HEK293 (cell line): ENCODE results near the gene STRADA.

Experiments used
- CTCF ChIP-seq: fragments of 450-650 bp; formaldehyde crosslinking; IDR thresholded peaks from 2 replicates; pipeline ENCODE4 v1.5.1; 2016; ENCODE audit warnings: missing biosample characterization, missing genetic modification characterization
- KLF10 ChIP-seq: fragments of 450-650 bp; IDR thresholded peaks from 2 replicates; pipeline ENCODE4 v1.5.1; 2018; ENCODE audit warnings: missing biosample characterization, mild to moderate bottlenecking, missing genetic modification characterization
- PATZ1 ChIP-seq: fragments of 450-650 bp; formaldehyde crosslinking; IDR thresholded peaks from 2 replicates; pipeline ENCODE4 v1.5.1; 2016; ENCODE audit warnings: missing biosample characterization, missing genetic modification characterization
- PRDM1 ChIP-seq: fragments of 450-650 bp; formaldehyde crosslinking; IDR thresholded peaks from 2 replicates; pipeline ENCODE4; 2016; ENCODE audit warnings: missing biosample characterization, missing genetic modification characterization
- PRDM2 ChIP-seq: fragments of 450-650 bp; formaldehyde crosslinking; IDR thresholded peaks from 2 replicates; pipeline ENCODE4 v1.5.1; 2016; ENCODE audit warnings: missing biosample characterization, missing genetic modification characterization, borderline replicate concordance
- YY1 ChIP-seq: fragments of 450-650 bp; formaldehyde crosslinking; IDR thresholded peaks from 2 replicates; pipeline ENCODE4 v1.5.1; 2018; ENCODE audit warnings: missing biosample characterization, missing genetic modification characterization
- ZFP3 ChIP-seq: fragments of 450-650 bp; formaldehyde crosslinking; IDR thresholded peaks from 2 replicates; pipeline ENCODE4 v1.5.1; 2016; ENCODE audit warnings: low read depth, missing biosample characterization, missing genetic modification characterization
- ZNF362 ChIP-seq: fragments of 450-650 bp; formaldehyde crosslinking; IDR thresholded peaks from 2 replicates; pipeline ENCODE4 v1.5.1; 2016; ENCODE audit warnings: missing biosample characterization, missing genetic modification characterization
- ZNF416 ChIP-seq: fragments of 450-650 bp; formaldehyde crosslinking; IDR thresholded peaks from 2 replicates; pipeline ENCODE4 v1.5.1; 2016; ENCODE audit warnings: missing biosample characterization, missing genetic modification characterization
- ZNF473 ChIP-seq: fragments of 450-650 bp; formaldehyde crosslinking; IDR thresholded peaks from 2 replicates; pipeline ENCODE4 v1.5.1; 2017; ENCODE audit warnings: missing biosample characterization, missing genetic modification characterization
- ZNF514 ChIP-seq: fragments of 450-650 bp; formaldehyde crosslinking; IDR thresholded peaks from 2 replicates; pipeline ENCODE4 v1.5.1; 2016; ENCODE audit warnings: missing biosample characterization, missing genetic modification characterization
- ZNF645 ChIP-seq: fragments of 450-650 bp; formaldehyde crosslinking; IDR thresholded peaks from 2 replicates; pipeline ENCODE4; 2016; ENCODE audit warnings: missing biosample characterization, missing genetic modification characterization
- TF ChIP-seq, protein P1 (sequence below): fragments of 450-650 bp; formaldehyde crosslinking; IDR thresholded peaks from 2 replicates; pipeline ENCODE4 v1.5.1; 2016; ENCODE audit warnings: missing biosample characterization, missing genetic modification characterization
- TF ChIP-seq, protein P2 (sequence below): fragments of 450-650 bp; formaldehyde crosslinking; IDR thresholded peaks from 2 replicates; pipeline ENCODE4 v1.5.1; 2016; ENCODE audit warnings: missing biosample characterization, missing genetic modification characterization

GRCh38 chr17:63699638-63700527, 41.7 kb downstream of the STRADA start, which contains the start of gene LIMD2:
- no peak for TF ChIP-seq ZNF362 (tag by site-specific recombination)
- TF ChIP-seq KLF10, result no peak
- TF ChIP-seq CTCF (tag by site-specific recombination), result no peak
- no peak for TF ChIP-seq ZNF473
- TF ChIP-seq PRDM1 (tag by site-specific recombination), result no peak
- no peak for TF ChIP-seq ZFP3 (tag by site-specific recombination)
- TF ChIP-seq, protein P1, sequence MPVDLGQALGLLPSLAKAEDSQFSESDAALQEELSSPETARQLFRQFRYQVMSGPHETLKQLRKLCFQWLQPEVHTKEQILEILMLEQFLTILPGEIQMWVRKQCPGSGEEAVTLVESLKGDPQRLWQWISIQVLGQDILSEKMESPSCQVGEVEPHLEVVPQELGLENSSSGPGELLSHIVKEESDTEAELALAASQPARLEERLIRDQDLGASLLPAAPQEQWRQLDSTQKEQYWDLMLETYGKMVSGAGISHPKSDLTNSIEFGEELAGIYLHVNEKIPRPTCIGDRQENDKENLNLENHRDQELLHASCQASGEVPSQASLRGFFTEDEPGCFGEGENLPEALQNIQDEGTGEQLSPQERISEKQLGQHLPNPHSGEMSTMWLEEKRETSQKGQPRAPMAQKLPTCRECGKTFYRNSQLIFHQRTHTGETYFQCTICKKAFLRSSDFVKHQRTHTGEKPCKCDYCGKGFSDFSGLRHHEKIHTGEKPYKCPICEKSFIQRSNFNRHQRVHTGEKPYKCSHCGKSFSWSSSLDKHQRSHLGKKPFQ (tag by site-specific recombination), result no peak
- no peak for TF ChIP-seq ZNF645
- TF ChIP-seq YY1 (tag by site-specific recombination), result no peak
- TF ChIP-seq PATZ1 (tag by site-specific recombination), result no peak
- TF ChIP-seq PRDM2 (tag by site-specific recombination), result no peak
- TF ChIP-seq, protein P2, sequence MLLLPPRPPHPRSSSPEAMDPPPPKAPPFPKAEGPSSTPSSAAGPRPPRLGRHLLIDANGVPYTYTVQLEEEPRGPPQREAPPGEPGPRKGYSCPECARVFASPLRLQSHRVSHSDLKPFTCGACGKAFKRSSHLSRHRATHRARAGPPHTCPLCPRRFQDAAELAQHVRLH (tag by site-specific recombination), result no peak
- no peak for TF ChIP-seq ZNF514
- no peak for TF ChIP-seq ZNF416 (tag by site-specific recombination)
